HUDEP-2 (cell line): Measurements from ENCODE around the gene BEGAIN.
A peak's percentile ranks its signal among the peaks of the same experiment; 100 is the strongest.

Source experiments
- DNase-seq, 76 experiments: peaks; one replicate each; lab custom pipeline; 2025; ENCODE audit not compliant: unreplicated experiment in 76 of 76; lab: John Stamatoyannopoulos, UW

BEGAIN gene

DNA sequence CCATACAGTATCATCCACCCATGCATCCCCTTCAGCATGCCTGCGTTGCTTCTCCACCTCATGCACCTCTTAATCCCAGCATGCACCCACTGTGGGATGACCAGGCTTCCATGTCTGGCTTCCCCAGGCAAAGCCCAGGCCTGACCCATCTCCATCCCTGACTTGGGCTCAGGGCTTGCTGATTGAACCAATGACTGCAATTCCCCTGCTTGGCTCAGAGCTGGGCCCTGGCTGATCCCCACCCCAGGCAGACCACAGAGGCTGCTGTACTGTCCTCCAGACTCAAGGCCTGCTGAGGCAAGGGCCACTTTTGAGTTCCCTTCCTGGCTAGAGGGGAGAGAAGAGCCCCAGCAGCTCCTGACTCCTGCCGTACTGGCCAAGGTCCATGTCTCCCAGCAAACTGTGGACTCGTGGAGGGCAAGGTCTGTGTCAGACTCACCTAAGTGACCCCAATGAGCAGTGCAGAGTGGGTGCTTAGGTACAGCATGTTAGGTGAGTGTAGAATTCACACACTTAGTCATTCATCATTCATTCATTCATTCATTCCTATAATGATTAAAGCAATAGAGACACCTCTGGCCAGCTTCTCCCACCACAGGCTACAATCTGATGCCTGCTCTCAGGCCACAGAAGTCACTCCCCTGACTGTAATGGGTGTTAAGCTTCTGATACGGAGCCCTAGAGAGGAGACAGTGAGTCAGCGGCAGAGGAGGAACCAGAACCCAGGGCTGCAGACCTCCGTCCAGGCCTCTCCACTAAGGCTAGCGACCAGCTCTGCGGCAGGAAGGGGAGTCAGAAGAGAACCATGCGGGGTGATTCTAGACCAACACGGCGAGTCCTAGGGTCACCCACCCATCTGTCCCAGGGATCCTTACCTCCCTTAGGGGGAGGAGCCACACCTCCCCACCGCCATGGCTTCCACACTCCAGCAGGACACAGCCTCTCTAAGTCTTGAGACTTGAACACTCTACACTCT, 2.9 kb downstream of the BEGAIN start:
- DNase-seq = peak in 12 of 76 experiments; percentile 5 to 42 (median 14)

DNA sequence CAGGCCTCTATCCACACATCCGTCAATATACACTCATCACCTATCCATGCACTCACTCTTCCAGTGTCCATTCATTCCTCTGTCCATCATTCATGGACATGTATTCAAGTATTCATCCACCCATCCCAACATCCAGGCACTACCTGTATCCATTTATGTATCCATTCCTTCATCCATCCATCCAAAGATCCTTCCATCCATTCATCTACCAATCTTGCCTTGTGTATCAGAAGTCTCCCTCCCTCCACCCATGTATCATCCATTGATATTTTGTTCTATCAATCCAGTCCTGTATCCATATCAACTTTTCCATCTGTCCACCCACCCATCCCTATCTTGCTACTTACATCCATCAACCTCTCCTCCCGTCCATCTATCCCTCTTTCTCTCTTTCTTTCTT, 4.0 kb downstream of the BEGAIN start:
- DNase-seq = no peak

DNA sequence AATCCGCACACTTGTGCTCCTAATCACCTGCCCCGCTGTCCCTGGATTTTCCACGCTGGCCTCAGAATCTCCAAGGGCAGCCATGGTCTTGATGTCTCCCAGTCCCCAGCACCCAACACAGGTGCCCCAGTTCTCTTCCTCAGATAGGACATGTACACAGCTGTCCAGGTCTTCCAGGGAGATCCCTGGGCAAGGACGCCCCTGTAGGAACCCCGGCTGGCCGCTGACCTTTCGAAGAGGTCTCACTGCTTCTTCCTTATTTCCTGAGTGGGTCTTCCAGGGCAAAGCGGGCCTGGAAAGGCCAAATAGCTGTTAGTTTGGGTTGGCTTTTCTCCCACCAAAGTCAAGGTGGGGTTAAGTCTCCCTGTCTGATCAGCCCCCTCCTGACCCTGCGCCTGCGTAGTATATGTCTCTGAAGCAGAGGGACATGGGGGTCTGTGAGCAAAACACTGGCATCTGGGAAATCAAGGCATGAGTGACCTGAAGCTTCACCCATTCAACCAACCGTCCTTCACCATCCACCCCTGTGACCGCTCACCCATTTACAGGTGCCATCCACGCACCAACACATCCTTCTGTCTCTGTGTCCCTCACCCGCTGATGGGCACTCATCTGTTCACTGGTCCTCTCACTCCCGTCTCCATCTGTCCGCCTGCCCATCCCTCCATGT, 4.6 kb downstream of the BEGAIN start:
- no peak for DNase-seq

DNA sequence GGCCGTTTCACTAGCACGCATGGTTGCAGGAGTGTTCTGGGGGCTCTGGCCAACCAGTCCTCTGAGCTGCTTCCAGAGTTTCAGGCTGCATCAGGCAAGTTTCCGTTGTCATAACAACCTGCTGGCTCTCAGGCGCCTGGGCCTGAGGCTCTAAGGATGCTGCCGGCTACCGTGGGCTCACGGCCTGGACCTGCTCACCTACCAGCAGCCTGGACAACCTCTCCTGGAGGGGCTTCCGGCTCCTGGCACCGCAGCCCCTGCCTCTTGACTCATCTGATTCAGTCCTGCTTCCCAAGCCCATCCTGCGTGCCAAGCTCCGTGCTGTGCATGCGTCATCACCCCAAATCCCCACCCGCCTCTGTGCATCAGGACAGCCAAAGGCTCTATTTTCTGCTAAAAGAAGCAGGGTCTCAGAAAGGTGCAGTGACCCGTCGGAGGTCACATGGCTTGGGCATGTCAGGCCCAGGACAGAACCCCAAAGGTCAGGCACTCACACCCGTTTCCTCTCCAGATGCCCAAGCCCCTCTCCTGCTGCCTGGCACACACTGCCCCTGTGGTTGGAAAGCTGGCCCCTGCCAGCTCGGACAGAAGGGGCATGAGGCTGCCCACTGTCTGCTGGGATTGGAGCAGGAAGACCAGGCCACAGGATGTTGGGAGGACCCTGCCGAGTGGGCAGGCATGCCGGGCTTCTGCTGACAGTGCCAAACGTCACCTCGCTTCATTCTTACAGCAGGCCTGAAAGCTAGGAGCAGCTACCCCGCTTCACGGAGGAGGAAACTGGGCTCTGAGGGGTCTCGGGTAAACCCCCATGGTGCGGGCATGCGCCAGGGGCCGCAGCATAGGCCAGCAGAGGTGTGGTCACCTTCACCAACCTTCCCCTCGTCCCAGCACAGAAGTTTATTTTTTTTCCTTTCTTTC, 5.7 kb downstream of the BEGAIN start:
- DNase-seq = no peak

DNA sequence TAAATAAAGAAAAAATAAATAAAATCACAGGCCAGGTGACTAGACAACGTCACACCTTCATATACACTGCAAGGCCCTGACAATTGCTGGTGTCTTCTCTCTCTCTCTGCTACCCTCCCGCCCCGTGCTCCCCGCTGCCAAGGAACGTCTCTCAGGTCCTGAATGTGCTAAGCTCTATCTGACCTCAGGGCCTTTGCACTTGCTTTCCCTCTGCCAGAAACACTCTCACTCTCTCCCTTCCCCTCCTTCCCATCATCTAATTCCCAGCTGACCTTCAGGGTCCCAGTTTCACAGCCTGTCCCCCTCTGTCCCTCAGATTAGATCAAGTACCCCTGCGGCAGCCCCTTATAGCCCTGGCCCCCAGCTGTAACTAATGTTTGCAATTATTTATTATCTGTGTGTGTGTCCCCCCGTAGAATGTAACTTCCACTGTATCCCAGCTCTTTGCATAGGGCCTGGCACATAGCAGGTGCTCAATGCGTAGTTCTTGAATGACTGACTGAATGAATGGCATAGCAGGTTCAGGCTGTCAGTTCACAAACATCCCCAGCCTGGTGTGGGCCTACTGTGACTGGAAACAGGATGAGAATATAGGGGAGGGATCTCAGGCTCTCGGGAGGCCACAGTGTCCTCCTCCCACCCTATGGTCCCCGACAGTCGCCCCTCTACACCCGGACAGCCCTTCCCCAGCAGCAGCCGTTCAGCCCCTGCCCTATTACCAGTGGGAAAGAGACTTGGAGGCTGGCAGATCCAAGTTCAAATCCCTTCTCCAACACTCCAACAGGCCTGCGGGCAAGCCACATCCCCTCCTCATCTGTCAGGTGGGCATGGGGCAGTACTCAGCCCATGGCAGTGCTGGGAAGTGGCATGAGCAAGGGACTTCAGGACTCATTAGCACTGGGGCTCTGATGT, 6.6 kb downstream of the BEGAIN start:
- no peak for DNase-seq

DNA sequence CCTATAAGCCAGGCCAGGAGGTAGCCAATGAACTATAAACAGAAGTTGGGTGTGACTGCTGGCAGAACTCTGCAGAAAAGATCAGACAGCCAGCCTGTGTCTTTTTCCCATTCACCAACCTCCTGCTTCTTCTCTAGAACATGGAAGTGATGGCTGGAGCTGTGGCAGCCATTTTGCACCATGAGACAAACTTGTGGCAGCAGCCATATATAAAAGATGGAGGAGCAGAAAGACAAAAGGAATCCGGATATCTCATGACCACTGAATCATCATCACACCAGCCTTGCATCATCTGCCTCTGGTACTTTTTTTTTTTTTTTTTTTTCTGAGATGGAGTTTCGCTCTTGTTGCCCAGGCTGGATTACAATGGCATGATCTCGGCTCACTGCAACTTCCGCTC, 8.7 kb downstream of the BEGAIN start:
- no peak for DNase-seq

DNA sequence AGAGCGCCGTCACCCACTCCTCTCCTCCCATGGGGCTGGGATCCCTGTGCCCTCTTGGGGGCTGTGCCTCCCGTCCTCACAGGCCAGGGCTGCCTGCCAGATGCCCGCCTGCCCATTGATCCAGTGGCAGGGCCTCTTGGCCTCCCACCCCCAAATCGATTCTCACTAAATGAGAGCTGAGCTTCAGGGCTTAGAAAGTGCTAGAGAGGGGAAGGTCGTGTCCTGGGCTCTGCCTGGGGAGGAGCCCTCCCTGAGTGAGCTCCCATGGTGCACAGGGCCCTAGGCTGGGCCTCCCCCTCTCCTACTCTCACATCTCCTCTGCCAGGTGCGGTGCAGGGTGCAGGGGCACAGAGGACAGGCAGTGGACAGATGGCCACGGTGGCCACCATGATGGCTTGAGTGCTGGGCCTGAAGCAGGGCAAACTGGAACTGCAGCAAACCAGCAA, 9.2 kb downstream of the BEGAIN start:
- no peak for DNase-seq

DNA sequence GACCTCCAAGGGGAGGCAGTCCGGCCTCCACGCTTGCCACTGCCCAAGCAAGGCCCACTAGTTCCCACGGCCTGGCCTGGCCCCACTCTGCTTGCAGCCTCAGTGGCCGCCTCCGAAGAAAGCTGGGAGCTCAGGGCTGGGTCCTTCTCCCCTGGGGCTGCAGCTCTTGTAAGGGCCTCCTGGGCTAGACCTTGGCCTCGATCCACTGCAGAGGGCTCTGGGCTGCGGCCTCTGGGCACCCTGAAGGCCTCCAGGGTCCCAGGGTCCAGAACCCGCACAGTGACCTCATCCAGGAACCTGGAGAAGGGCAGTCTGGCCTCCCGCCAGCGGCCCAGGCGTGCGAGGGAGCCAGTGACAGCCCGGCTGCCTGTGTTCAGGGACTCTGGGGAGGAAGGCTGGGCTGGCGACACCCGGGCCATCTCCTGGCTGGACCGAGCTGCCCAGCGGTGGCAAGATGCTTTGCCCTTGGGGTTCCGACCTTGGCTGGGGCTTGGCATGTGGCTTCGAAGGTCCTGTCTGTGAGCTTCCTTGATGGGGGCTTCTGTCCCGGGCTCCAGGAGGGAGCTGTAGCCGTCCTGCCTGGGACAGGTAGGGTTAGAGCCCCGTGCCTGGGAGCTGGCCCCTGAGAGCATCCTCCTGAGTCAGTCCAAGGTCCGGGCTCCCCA, 9.8 kb downstream of the BEGAIN start:
- DNase-seq = no peak

DNA sequence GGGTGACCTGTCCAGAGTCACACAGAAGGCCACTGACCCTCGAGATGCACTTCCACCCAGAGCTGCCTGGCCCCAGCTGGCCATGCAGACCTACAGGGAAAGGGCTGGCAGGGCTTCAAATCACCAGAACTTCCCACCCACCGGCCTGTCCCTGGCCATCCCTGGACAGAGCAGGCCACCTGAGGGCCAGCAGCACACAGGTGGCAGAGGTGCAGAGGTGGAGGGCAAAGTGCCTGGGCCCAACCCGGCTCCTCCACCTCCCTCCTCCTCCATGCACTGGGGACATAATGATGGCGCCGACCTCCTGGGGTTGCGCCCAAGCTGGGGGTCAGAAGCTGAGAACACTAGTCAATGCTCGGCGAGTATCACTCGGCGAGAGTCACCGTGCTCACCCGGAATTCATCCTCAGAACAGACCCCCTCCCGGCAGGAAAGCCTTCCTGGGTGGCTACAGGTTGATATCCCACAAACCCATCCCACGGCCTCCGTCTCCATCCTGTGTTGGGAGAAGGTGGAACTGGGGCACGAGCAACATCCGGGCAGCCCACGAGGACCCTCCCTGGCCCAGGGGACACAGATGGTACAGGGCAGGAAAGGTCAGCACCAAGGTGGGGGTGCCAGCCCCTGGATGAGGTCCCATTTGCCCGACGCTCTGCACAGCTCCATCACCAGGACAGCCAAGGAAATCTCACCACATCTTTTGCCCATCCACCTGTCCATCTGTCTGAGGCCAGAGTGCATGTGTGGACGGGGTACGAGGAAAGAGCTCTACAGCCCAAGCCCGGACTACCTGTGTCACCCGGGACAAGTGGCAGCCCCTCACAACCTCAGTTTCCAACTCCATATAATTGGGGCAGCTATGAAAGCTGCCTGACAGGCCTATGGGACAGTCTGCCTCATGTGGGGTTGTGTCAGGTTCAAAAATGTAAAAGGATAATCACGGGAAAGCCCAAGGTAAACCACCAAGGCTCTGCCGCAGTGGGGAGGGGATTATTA, 10.8 kb downstream of the BEGAIN start:
- DNase-seq = no peak

DNA sequence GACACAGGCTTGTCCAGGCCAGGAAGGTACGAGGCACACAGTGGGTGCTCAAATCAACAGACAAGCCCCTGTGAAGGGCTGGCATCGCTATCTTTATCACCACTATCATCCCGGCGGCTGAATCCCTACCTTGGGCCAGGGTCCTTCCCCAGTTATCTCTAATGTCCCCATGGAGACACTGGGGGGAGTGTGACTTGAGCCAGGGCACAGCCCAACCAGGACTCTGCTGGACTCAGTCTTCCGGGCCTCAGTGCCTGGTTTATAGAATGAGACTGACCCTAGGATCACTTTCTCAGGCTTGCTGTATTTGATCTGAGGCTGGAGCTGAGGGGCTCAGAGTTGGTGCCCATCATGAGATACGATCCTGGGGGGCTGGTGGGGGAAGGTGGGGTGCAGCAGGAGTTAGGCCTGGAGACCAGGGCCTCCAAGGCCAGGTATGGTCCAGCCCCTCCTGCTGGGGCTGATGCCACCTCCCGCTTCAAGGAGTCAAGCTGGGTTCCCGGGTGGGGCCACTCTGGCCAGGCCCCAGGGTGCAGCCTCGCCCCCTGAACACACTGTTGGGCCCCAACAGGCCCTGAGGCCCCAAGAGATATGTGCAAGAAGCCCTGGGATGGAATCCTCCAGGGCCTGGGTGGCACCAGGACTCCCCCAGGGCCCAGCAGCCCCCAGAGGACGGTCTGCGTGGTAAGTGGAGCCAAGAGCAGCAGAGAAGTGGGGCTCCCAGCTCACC, 11.8 kb downstream of the BEGAIN start:
- no peak for DNase-seq

DNA sequence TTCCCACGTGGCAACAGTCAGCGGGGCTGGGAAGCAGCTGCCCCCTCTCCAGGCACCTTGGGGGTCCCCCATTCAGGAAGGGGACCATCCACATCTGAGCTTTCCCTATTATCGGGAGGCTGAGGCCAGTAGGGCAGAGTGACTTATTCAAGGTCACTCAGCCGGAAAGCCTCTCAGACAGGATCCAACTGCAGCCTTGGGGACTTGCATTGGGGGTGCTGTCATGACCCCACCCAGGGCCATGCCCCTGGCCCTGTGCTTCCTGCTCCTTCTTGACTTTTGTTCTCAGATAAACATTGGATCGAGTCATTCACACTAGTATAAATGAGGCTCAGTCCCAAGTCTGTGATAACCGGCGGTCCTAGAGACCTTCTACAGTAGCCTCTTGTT, 12.6 kb downstream of the BEGAIN start:
- DNase-seq = no peak

DNA sequence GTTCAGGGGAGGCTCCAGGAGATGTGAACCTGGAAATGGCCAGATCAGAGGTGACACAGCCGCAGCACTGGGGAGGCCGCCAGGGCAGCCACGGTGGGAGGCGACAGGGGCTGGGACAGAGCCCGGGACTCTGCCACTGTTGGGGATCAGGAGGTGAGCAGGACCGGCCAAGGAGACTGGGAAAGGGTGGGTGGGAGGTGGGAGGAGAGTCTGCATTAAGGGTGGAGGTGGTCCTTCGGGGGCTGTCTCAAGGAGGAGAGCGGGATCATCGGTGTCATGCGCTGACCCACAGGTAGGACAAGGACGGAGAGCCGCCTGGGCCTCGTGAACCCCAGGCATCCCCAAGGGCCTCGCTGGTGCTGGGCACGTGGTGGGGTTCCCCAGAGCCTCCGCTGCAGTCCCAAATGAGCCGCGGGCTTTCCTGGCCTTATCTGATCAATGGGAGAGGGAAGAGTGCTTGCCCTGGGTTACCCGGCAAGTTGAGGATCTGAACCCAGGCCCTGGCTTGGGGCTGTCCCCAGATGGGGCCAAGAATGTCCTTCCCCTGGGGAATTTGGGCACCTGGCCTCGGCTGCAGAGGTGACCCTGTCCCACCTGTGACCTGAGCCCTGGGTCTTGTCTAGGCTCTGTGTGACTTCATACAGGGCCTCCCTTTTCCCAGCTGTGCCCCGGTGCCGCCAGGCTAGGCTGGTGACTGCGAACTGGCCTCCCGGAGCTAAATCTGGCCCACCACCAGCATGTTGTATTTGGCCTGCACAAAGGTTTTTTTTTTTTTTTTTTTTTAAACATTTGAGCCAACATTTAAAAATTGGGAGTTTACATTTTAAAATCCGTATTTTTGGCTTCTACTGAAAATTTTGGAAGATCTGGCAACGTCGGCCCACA, 13.2 kb downstream of the BEGAIN start:
- DNase-seq = no peak

DNA sequence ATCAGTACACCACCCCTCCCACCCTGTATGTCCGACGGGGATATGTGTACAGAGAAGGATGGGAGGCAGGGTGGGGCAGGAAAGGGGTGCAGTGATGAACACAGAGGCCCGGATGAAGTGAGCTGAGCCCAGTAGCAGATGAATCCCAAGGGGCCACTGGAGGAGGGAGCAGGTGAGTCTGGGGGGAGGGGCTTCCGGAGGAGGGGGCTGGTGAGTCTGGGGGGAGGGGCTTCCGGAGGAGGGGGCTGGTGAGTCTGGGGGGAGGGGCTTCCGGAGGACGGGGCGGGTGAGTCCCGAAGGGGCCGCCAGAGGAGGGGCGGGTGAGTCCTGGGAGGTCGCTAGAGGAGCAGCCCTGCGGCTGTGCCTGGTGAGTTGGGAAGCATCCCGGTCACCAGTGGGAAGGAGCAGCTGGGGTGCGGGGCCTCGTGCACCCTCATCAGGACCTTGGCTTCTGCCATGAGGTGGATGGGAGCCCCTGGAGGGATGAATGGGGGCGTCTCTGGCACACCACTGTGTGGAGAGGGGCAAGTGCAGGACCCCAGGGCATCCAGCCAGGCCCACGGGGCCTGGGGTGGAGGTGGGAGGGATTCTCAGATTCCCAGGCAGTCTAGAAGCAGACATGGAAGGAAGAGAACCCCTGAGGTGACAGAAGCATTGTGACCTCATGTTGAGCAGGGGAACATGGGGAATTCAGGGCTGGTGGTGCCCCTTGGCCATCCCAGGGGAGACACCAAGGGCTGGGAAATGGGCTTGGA, 14.0 kb downstream of the BEGAIN start:
- no peak for DNase-seq

DNA sequence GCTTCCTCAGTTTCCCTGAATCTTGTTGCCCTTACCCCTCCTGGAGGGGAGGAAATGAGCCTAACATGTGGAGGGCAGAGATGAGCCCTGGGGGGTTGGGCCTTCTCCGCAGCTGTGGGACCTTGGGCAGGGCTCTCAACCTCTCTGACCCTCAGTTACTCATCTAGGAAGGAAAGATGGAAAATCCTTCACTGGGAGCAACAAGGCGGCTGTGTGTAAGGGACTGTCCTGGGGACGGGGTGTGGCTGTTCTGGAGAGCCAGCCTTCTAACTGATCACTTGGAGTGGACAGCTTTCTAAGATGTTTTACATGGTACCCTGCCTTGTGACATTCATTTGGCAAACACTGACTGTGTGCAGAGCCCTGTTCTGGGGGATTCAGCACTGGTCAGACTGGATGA, 14.7 kb downstream of the BEGAIN start:
- DNase-seq = no peak

DNA sequence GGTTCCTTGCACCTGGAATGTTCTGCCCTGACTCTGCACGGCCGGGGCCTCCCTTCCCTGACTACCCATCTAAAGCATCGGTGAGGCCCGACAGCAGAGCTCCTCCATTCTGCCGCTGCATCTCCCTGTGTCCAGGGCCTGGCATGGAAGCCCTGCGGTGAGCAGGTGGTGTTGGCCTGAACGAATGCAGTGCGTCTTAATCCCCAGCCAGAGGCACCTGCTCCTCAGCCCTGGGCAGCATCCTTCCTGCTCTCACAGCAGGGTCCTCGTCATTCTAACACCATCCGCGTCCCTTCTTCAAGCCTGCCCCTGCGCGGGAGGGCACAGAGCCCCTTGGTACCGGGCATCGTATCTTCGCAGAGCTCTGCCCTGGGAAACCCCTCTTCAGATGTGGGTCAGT, 15.4 kb downstream of the BEGAIN start:
- DNase-seq = no peak
